Esophagus squamous epithelium (tissue), 5 donors: ENCODE results near the gene LDAH. TPM values are rescaled to one million over a fixed set of nuclear protein-coding genes. Genes with fewer than 3 reads are reported as not detected.

Experiments used
- DNase-seq: peaks from one replicate; lab custom pipeline; 2025; lab: John Stamatoyannopoulos, UW
- H3K27ac ChIP-seq, 4 donors: fragments of 200-600 bp; sonication (generic); one replicate each; pipeline ENCODE4 v1.5.1; 2016 to 2019; ENCODE audit warnings: mild to moderate bottlenecking in 1 of 4
- H3K27me3 ChIP-seq, 4 donors: fragments of 200-600 bp; sonication (generic); 1 replicate in 3 of 4; 2 replicates in 1 of 4; pipeline versions ENCODE4 v1.5.1 to v1.6.0; 2017 to 2021; ENCODE audit warnings: antibody characterized with exemption in 1 of 4
- H3K36me3 ChIP-seq, 3 donors: fragments of 200-600 bp; sonication (generic); one replicate each; pipeline ENCODE4 v1.5.1; 2016 to 2019
- H3K4me1 ChIP-seq, 3 donors: fragments of 200-600 bp; sonication (generic); one replicate each; pipeline ENCODE4 v1.5.1; 2017 to 2019
- H3K4me3 ChIP-seq, 4 donors: fragments of 200-600 bp; sonication (generic); 1 replicate in 3 of 4; 2 replicates in 1 of 4; pipeline ENCODE4 v1.5.1; 2016 to 2019; ENCODE audit warnings: mild to moderate bottlenecking in 2 of 4, moderate library complexity in 1 of 4
- H3K9me3 ChIP-seq, 3 donors: fragments of 200-600 bp; sonication (generic); one replicate each; pipeline ENCODE4 v1.5.1; 2016 to 2019
- POLR2A ChIP-seq, 4 donors: fragments of 450-650 bp; IDR thresholded peaks; one replicate each; pipeline ENCODE4 v1.6.1; 2017; ENCODE audit warnings: antibody characterized with exemption in 4 of 4, mild to moderate bottlenecking in 4 of 4, moderate library complexity in 3 of 4
- WGBS, 2 donors: methylation state at CpG; one replicate each; pipeline ENCODE4 v1.1.5; 2018; 5-methylcytosine and 5-hydroxymethylcytosine counted together
- intact Hi-C: fragments of 100-400 bp; cut with DNase I; formaldehyde crosslinking; loops from one replicate; pipeline ENCODE4 v1.15.0; 2022
- total RNA-seq, 4 donors: library from RNA; depleted of rRNA; stranded (reverse); fragments of >200 nt; gene quantifications; one replicate each; pipeline ENCODE4 v1.1.0, GENCODE V29; 2016
- TF ChIP-seq, protein P1 (sequence below), 6 experiments: fragments of 450-650 bp in 4 of 6; fragments of 200-600 bp in 2 of 6; sonication (generic) in 2 of 6; IDR thresholded peaks; one replicate each; pipeline ENCODE4 v1.5.1; 2016 to 2019; ENCODE audit warnings: antibody characterized with exemption in 6 of 6, mild to moderate bottlenecking in 4 of 6, moderate library complexity in 4 of 6
- donor health status: DM: yes; HTN: yes; CAD: no.

Gene LDAH
- total RNA-seq, 4 donors from 2014 or later = 5.8 to 12.4 (median 8.5) TPM

DNA sequence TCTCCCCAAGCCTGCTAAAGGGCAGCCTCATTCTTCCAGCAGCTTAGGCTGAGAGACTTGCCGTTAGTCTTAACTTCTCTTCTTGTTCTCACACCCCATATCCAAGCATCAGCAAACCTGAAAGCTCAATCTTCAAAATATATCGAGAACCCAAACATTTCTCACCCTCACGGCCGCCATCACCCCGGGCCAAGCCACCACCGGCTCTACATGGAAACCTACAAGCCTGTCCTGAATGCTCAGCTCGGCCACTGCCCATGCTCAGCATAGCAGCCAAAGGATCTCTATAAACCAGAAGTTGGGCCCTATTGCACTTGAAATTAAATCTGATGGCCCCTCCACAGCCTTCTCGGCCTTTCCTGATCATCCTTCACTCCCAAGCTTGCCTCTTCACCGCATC, 174.1 kb downstream of the LDAH start:
- Histone ChIP-seq H3K4me3 (peak overlapping the region in 1 of 4 donors; percentile 94), H3K27ac (peak overlapping the region in 2 of 4 donors; percentile 96 to 98), H3K4me1 (peaks cover 23 to 43% (median 26%) of the 10 kb centered on the region in 3 donors), H3K36me3 (peaks cover 0 to 32% (median 10%) of the 10 kb centered on the region in 3 donors), H3K9me3 (no peaks in the 10 kb centered on the region), H3K27me3 (no peaks in the 10 kb centered on the region)
- intact Hi-C loops = loop anchor here (10.0 kb wide), 1 partner anchor 234 kb away; no protein-coding TSS in a partner anchor
- no peak for TF ChIP-seq POLR2A (IDR thresholded peaks at IDR 0.05)
- TF ChIP-seq, protein P1, sequence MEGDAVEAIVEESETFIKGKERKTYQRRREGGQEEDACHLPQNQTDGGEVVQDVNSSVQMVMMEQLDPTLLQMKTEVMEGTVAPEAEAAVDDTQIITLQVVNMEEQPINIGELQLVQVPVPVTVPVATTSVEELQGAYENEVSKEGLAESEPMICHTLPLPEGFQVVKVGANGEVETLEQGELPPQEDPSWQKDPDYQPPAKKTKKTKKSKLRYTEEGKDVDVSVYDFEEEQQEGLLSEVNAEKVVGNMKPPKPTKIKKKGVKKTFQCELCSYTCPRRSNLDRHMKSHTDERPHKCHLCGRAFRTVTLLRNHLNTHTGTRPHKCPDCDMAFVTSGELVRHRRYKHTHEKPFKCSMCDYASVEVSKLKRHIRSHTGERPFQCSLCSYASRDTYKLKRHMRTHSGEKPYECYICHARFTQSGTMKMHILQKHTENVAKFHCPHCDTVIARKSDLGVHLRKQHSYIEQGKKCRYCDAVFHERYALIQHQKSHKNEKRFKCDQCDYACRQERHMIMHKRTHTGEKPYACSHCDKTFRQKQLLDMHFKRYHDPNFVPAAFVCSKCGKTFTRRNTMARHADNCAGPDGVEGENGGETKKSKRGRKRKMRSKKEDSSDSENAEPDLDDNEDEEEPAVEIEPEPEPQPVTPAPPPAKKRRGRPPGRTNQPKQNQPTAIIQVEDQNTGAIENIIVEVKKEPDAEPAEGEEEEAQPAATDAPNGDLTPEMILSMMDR (IDR thresholded peaks at IDR 0.05) = no peak
- DNase-seq = no peak
- 92 to 93% methylated on average over 9 of the region's 9 CpGs for WGBS, 2 donors

DNA sequence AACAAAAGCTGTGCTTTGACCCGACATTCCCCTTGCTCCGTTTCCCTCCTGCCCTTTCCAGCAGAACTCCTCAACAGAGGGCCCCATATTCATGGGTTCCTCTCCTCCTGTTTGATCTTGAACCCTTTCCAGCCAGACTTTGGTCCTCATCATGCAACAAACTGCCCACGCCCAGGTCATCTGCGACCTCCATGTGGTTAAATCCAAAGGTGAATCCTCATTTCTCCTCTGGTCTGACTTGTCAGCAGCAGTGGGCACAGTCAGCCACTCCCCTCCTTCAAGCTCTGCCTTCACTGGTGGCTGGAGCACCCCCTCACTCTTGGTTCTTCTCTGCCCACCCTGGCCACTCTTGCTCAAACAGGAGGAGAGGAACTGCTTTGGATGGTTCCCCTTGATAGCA, 174.7 kb downstream of the LDAH start:
- no peak overlapping the region for H3K4me3 ChIP-seq
- no peaks in the 10 kb centered on the region for H3K9me3 ChIP-seq
- peaks cover 23 to 43% (median 26%) of the 10 kb centered on the region in 3 donors for H3K4me1 ChIP-seq
- intact Hi-C loops = loop anchor here (10.0 kb wide), 1 partner anchor 233 kb away; no protein-coding TSS in a partner anchor
- TF ChIP-seq POLR2A (IDR thresholded peaks at IDR 0.05) = no peak
- TF ChIP-seq, protein P1 (IDR thresholded peaks at IDR 0.05) = no peak
- no peaks in the 10 kb centered on the region for H3K27me3 ChIP-seq
- H3K27ac ChIP-seq = peak overlapping the region in 3 of 4 donors; percentile 6 to 98 (median 96)
- no peak for DNase-seq
- WGBS, 2 donors = 89 to 99% methylated on average over 4 of the region's 4 CpGs
- H3K36me3 ChIP-seq = peaks cover 0 to 38% (median 10%) of the 10 kb centered on the region in 3 donors

DNA sequence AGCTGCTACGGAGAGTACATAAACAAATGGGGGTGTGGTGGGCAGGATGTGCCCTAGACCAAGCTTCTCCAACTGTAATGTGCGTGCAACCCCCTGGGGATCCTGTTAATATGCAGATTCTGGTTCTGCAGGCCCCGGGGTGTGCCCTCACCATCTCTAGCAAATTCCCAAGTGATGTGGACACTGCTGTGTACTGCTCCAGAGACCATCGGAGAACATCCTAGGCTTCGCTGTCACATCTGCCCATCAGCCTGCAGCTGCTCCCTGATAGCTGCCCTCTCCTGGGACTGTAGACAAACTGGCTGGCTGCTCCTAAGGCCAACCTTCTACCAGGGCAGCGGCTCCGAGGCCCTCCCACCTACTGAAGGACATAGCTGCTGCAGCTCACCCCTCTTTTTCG, 175.2 kb downstream of the LDAH start:
- intact Hi-C loops = loop anchor here (10.0 kb wide), 1 partner anchor 233 kb away; no protein-coding TSS in a partner anchor
- DNase-seq = no peak
- no peaks in the 10 kb centered on the region for H3K9me3 ChIP-seq
- WGBS, 2 donors = 86 to 93% methylated on average over 5 to 6 of the region's 8 CpGs
- H3K36me3 ChIP-seq = peaks cover 0 to 43% (median 10%) of the 10 kb centered on the region in 3 donors
- TF ChIP-seq, protein P1 (IDR thresholded peaks at IDR 0.05) = no peak
- no peak for TF ChIP-seq POLR2A (IDR thresholded peaks at IDR 0.05)
- no peaks in the 10 kb centered on the region for H3K27me3 ChIP-seq
- peak overlapping the region in 3 of 4 donors; percentile 3 to 98 (median 6) for H3K27ac ChIP-seq
- no peak overlapping the region for H3K4me3 ChIP-seq
- peaks cover 23 to 46% (median 27%) of the 10 kb centered on the region in 3 donors for H3K4me1 ChIP-seq

DNA sequence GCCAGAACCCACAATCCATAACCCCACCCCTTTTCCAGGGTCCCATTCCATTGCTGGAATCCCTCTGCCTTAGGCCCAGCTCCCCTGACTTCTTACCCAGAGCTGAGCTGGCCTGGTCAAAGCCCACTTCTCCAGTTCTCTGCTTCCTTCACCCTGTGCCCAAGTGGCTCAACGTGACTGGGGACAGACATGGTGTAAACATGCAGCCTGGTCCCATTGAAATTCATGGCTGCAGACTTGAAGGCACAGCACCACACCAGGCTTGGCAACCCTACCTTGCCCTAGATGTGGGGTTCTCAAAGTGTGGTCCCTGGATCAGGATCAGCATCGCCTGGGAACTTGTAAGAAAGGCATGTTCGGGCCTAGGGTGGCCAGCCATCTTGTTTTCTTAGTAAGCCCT, 175.7 kb downstream of the LDAH start:
- intact Hi-C loops = loop anchor here (10.0 kb wide), 1 partner anchor 232 kb away; no protein-coding TSS in a partner anchor
- WGBS, 2 donors = 38 to 94% methylated on average over 1 to 3 of the region's 3 CpGs
- TF ChIP-seq, protein P1 (IDR thresholded peaks at IDR 0.05) = no peak
- no peak for TF ChIP-seq POLR2A (IDR thresholded peaks at IDR 0.05)
- Histone ChIP-seq H3K4me1 (peaks cover 23 to 52% (median 32%) of the 10 kb centered on the region in 3 donors), H3K9me3 (no peaks in the 10 kb centered on the region), H3K4me3 (no peak overlapping the region), H3K36me3 (peaks cover 0 to 46% (median 10%) of the 10 kb centered on the region in 3 donors), H3K27ac (peak overlapping the region in 3 of 4 donors; percentile 3 to 98 (median 24)), H3K27me3 (no peaks in the 10 kb centered on the region)
- DNase-seq = no peak

DNA sequence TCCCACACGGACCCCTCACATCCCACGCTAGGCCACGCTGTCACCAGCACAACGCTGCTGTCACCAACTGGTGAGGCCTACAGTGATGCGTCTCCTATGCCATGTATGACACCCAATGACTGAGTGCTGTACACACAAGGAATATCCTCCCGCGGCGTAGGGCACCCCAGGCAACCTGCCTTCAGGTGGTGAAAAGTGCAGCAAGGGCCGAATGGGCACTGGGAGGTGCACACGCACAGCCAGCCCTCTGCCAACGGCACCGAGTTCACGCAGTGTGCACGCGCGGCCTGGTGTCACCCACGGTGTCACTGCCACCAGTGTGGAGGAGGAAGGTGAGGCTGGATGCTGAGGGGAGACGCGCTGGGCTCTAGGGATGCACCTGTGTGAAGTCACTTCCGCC, 176.5 kb downstream of the LDAH start:
- no peak for TF ChIP-seq POLR2A (IDR thresholded peaks at IDR 0.05)
- TF ChIP-seq, protein P1 (IDR thresholded peaks at IDR 0.05) = no peak
- Histone ChIP-seq H3K9me3 (no peaks in the 10 kb centered on the region), H3K27ac (peak overlapping the region in 1 of 4 donors; percentile 24), H3K36me3 (peaks cover 0 to 52% (median 10%) of the 10 kb centered on the region in 3 donors), H3K4me3 (no peak overlapping the region), H3K4me1 (peaks cover 20 to 52% (median 36%) of the 10 kb centered on the region in 3 donors), H3K27me3 (no peaks in the 10 kb centered on the region)
- DNase-seq = no peak
- intact Hi-C loops = loop anchor here (10.0 kb wide), 1 partner anchor 232 kb away; no protein-coding TSS in a partner anchor
- WGBS, 2 donors = 96 to 97% methylated on average over 7 to 13 of the region's 20 CpGs
